GM12872 (cell line): ENCODE measurements around the gene CSTPP1.

Experiments used
- TF ChIP-seq, protein P1 (sequence below): IDR thresholded peaks from 3 replicates; pipeline ENCODE4 v1.5.1; 2011; ENCODE audit warnings: low read depth, mild to moderate bottlenecking, low read length, moderate library complexity; ENCODE audit not compliant: insufficient read depth

Gene CSTPP1

DNA sequence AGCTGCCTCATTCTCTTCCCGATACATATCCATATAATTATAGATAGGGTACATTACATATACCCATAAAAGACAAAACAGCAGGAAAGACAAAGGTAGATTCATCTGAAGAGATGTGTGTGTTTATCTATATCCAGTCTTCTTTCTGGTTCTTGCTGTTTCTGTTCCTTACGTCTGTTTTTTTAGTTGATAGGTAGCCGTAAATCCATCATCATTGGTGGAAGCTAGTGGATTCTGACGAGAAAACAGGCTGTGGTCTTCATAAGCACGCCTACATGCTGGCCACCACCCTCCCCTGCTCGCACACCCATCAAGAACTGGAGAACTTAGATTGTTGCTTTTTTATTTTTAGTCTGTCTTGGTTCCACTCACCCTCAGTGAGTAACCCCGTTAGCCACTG, 188.5 kb downstream of the CSTPP1 start:
- TF ChIP-seq, protein P1, sequence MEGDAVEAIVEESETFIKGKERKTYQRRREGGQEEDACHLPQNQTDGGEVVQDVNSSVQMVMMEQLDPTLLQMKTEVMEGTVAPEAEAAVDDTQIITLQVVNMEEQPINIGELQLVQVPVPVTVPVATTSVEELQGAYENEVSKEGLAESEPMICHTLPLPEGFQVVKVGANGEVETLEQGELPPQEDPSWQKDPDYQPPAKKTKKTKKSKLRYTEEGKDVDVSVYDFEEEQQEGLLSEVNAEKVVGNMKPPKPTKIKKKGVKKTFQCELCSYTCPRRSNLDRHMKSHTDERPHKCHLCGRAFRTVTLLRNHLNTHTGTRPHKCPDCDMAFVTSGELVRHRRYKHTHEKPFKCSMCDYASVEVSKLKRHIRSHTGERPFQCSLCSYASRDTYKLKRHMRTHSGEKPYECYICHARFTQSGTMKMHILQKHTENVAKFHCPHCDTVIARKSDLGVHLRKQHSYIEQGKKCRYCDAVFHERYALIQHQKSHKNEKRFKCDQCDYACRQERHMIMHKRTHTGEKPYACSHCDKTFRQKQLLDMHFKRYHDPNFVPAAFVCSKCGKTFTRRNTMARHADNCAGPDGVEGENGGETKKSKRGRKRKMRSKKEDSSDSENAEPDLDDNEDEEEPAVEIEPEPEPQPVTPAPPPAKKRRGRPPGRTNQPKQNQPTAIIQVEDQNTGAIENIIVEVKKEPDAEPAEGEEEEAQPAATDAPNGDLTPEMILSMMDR = no peak

- TF ChIP-seq, protein P1 = no peak
Observed at GRCh38 chr11:47127213-47127612, 190.7 kb downstream of the CSTPP1 start.

DNA sequence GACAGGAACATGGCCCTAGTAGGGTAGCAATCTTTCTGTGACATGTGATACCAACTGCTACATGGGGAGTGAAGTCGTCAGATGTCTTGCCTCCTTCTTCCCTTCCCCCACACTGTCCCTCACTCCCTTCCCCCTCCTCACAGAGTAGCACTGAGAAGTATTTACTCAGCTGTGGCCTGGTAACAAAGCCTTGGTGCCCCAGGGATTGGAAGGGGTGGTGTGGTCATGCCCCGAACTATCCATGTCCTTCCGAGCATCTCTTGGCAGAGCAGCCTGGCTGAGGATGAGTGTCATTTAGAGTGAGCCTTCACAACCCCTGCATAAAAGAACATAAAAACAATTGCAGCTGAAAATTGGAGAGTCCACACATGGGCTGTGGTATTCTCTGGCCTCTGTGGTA, 194.0 kb downstream of the CSTPP1 start:
- TF ChIP-seq, protein P1 = no peak

GRCh38 chr11:47131136-47131535, 194.6 kb downstream of the CSTPP1 start:
- TF ChIP-seq, protein P1 = no peak

- TF ChIP-seq, protein P1 = no peak
Observed at GRCh38 chr11:47132490-47132889, 195.9 kb downstream of the CSTPP1 start.

- TF ChIP-seq, protein P1 = no peak
Observed at GRCh38 chr11:47132981-47133380, 196.4 kb downstream of the CSTPP1 start.

GRCh38 chr11:47136327-47136726, 199.8 kb downstream of the CSTPP1 start:
- TF ChIP-seq, protein P1 = no peak

GRCh38 chr11:47136921-47137320, 200.4 kb downstream of the CSTPP1 start:
- TF ChIP-seq, protein P1 = no peak
